ENCODE data around the gene FOXP4. TPM values are rescaled to one million over a fixed set of nuclear protein-coding genes. Genes with fewer than 3 reads are reported as not detected.

FOXP4 gene
- polyA plus RNA-seq, 1 experiment = 1.9 TPM

DNA sequence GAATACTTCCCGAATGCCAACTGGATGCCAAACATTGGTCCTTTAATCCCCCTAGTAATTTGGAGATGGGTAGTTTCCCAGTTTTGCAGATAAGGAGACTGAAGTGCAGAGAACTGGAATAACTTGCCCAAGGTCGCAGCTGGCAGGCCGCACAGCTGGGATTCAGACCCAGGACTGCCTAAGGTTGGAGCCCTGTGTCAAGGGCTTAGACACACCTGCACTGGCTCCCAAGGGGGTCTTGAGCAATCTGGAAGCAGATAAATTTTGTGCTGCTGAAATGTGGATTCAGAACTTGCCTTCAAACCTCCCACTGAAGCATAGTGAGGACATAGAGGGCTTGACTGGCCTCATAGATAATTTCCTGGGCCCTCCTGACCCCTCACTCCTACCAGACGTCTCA lies 30.5 kb downstream of the FOXP4 start:
- Histone ChIP-seq H3K9me3 (ENCODE audit: control insufficient read depth, insufficient read depth, low read length) (no peaks in the 10 kb centered on the region), H3K27me3 (ENCODE audit: control insufficient read depth, insufficient read depth, low read length) (no peaks in the 10 kb centered on the region), H3K4me3 (ENCODE audit: low read depth, low read length) (no peak overlapping the region), H3K27ac (ENCODE audit: low read depth, low read length) (no peak overlapping the region)
- CTCF ChIA-PET = interaction anchor here (0.6 to 1.8 kb wide), 2 partner anchors 28 to 152 kb away, joined by 3 to 5 read pairs; no protein-coding TSS in a partner anchor
- POLR2A ChIA-PET = no interaction called here
- TF ChIP-seq, protein P1, sequence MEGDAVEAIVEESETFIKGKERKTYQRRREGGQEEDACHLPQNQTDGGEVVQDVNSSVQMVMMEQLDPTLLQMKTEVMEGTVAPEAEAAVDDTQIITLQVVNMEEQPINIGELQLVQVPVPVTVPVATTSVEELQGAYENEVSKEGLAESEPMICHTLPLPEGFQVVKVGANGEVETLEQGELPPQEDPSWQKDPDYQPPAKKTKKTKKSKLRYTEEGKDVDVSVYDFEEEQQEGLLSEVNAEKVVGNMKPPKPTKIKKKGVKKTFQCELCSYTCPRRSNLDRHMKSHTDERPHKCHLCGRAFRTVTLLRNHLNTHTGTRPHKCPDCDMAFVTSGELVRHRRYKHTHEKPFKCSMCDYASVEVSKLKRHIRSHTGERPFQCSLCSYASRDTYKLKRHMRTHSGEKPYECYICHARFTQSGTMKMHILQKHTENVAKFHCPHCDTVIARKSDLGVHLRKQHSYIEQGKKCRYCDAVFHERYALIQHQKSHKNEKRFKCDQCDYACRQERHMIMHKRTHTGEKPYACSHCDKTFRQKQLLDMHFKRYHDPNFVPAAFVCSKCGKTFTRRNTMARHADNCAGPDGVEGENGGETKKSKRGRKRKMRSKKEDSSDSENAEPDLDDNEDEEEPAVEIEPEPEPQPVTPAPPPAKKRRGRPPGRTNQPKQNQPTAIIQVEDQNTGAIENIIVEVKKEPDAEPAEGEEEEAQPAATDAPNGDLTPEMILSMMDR (IDR thresholded peaks at IDR 0.05; ENCODE audit: low read depth, low read length) = no peak
- DNase-seq (ENCODE audit: low read depth, low spot score) = no peak

- Histone ChIP-seq H3K27ac (ENCODE audit: low read depth, low read length) (peak overlapping the region; percentile 83), H3K9me3 (ENCODE audit: control insufficient read depth, insufficient read depth, low read length) (no peaks in the 10 kb centered on the region), H3K4me3 (ENCODE audit: low read depth, low read length) (peak overlapping the region; percentile 35; the same call in 1 of the 2 replicates), H3K27me3 (ENCODE audit: control insufficient read depth, insufficient read depth, low read length) (no peaks in the 10 kb centered on the region)
- DNase-seq (ENCODE audit: low read depth, low spot score) = no peak
- CTCF ChIA-PET = interaction anchor here (0.6 to 1.8 kb wide), 4 partner anchors 29 to 209 kb away, joined by 3 to 5 read pairs (median 4); no protein-coding TSS in a partner anchor
- POLR2A ChIA-PET = interaction anchor here (1.7 kb wide), 1 partner anchor 31 kb away, joined by 4 read pairs; no protein-coding TSS in a partner anchor
- TF ChIP-seq, protein P1 (IDR thresholded peaks at IDR 0.05; ENCODE audit: low read depth, low read length) = no peak
Observed at GRCh38 chr6:41577356-41578216, 31.4 kb downstream of the FOXP4 start.

DNA sequence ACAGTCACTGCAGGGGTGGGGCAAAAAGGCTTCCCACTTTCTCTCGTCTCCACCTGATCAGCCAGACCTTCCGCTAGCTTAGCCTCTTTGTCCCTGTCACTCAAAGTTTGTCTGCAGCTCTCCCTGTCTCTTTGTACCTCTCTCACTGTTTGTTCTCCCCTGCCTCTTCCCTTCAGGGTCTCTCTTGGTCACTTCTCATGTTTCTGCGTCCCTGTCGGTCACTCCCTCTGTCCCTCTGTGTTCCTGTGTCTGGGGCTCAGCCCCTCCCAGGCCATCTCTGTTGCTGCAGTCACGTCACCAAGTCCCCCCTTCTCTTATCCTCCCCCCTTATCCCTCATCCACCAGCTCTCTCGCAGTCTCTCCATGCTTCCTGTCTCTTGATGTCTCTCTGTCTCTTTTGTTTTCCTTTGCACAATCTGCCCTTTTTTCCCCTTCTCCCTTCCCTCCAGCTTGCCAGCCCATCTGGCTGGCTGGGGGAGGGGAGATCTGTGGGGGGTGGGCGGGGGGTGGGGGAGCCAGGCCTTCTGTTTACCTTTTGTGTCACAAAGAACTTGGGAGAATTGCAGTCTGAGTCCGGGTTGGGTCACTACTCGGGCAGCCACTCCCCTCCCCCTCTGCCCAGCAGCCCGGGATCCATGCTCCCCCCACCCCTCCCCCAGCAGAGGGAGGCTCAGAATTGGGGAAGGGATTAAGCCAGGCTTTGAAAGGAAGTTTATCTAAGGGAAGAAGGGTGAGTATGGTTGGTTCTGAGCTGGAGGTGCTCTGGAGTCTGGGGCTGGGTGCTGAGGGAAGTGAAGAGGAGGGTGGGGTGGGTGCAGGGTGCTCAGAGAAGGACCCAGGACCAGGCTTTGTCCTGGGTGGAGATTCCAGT lies 32.3 kb downstream of the FOXP4 start:
- ChIA-PET POLR2A (interaction anchor here (1.1 to 1.7 kb wide), 2 partner anchors 28 to 32 kb away, joined by 3 to 4 read pairs; no protein-coding TSS in a partner anchor), CTCF (interaction anchor here (0.6 to 1.8 kb wide), 6 partner anchors 24 to 161 kb away, joined by 3 to 13 read pairs (median 5); no protein-coding TSS in a partner anchor)
- TF ChIP-seq, protein P1 (IDR thresholded peaks at IDR 0.05; ENCODE audit: low read depth, low read length) = no peak
- Histone ChIP-seq H3K27ac (ENCODE audit: low read depth, low read length) (peak overlapping the region; percentile 83), H3K4me3 (ENCODE audit: low read depth, low read length) (peak overlapping the region; percentile 35), H3K27me3 (ENCODE audit: control insufficient read depth, insufficient read depth, low read length) (no peaks in the 10 kb centered on the region), H3K9me3 (ENCODE audit: control insufficient read depth, insufficient read depth, low read length) (no peaks in the 10 kb centered on the region)
- no peak for DNase-seq (ENCODE audit: low read depth, low spot score)

- no peaks in the 10 kb centered on the region for H3K27me3 ChIP-seq (ENCODE audit: control insufficient read depth, insufficient read depth, low read length)
- H3K4me3 ChIP-seq (ENCODE audit: low read depth, low read length) = no peak overlapping the region
- TF ChIP-seq, protein P1 (IDR thresholded peaks at IDR 0.05; ENCODE audit: low read depth, low read length) = no peak
- peak overlapping the region; percentile 47 for H3K27ac ChIP-seq (ENCODE audit: low read depth, low read length)
- DNase-seq (ENCODE audit: low read depth, low spot score) = no peak
- CTCF ChIA-PET = interaction anchor here (0.5 to 2.0 kb wide), 6 partner anchors 24 to 211 kb away, joined by 3 to 13 read pairs (median 5); no protein-coding TSS in a partner anchor
- no peaks in the 10 kb centered on the region for H3K9me3 ChIP-seq (ENCODE audit: control insufficient read depth, insufficient read depth, low read length)
- POLR2A ChIA-PET = interaction anchor here (1.1 to 1.7 kb wide), 2 partner anchors 29 to 32 kb away, joined by 3 to 4 read pairs; no protein-coding TSS in a partner anchor
Observed at GRCh38 chr6:41579088-41579610, 33.0 kb downstream of the FOXP4 start.
